ENCODE data around the gene JMJD8. TPM values are rescaled to one million over a fixed set of nuclear protein-coding genes. Genes with fewer than 3 reads are reported as not detected.

Gene JMJD8
- total and polyA plus RNA-seq, 9 of the 15 experiments (the other 6 are each of a cell fraction or from before 2014, with no cell fraction given) = 1.2 to 50.6 (median 29.3) TPM

DNA sequence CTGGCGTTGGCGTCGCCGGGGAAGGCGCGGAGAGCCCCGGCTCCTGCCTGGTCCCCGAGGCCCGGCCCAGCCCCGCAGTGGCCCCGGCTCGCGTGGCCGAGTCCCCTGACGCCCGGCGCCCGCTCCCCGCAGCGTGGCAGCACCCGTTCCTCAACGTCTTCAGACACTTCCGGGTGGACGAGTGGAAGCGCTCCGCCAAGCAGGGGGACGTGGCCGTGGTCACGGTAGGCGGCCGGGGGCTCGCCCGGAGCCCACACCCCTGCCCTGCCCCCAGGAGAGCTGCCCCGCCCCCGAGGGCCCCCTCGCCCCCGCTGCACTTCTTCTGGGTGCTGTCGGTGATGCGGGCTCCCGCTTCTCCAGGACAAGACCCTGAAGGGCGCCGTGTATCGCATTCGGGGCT is 34.5 kb downstream of the JMJD8 start (continued):
- TF ChIP-seq CEBPB (tag; IDR thresholded peaks at IDR 0.05) (no peak), RHOXF2B (CRISPR knock-in tag; conservative IDR thresholded peaks at IDR 0.05) (no peak), L3MBTL2 (IDR thresholded peaks at IDR 0.05) (no peak), STAT5B (CRISPR knock-in tag; IDR thresholded peaks at IDR 0.05) (no peak), ILK (tag; IDR thresholded peaks at IDR 0.05; ENCODE audit: borderline replicate concordance, low read depth) (no peak), SMC3 (conservative IDR thresholded peaks at IDR 0.05; ENCODE audit: insufficient read depth, low read depth, low read length) (no peak), ZNF41 (CRISPR knock-in tag; conservative IDR thresholded peaks at IDR 0.05) (no peak), BRD4 (IDR thresholded peaks at IDR 0.05) (no peak), KLF10 (CRISPR knock-in tag; IDR thresholded peaks at IDR 0.05) (no peak)
- TF ChIP-seq, protein P1, sequence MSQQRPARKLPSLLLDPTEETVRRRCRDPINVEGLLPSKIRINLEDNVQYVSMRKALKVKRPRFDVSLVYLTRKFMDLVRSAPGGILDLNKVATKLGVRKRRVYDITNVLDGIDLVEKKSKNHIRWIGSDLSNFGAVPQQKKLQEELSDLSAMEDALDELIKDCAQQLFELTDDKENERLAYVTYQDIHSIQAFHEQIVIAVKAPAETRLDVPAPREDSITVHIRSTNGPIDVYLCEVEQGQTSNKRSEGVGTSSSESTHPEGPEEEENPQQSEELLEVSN (IDR thresholded peaks at IDR 0.05; ENCODE audit: borderline replicate concordance in 1 of 2, extremely low read depth in 1 of 2, insufficient read depth in 1 of 2, insufficient read length in 1 of 2, low read depth in 1 of 2, low read length in 1 of 2, poor library complexity in 1 of 2, severe bottlenecking in 1 of 2) = no peak

Measured in K562 (cell line).